ENCODE measurements around the gene CPSF4. TPM values are rescaled to one million over a fixed set of nuclear protein-coding genes. Genes with fewer than 3 reads are reported as not detected.

CPSF4 gene
- total RNA-seq, 1 donor from 2014 or later, result 92.3 TPM

- DNase-seq (ENCODE audit: low spot score), result no peak
- Mint-ChIP-seq H3K36me3 (ENCODE audit: low read depth) (peaks cover 46% of the 10 kb centered on the region), H3K4me1 (ENCODE audit: low read depth) (peaks cover 8% of the 10 kb centered on the region), H3K27me3 (ENCODE audit: insufficient read depth) (no peaks in the 10 kb centered on the region), H3K4me3 (no peak overlapping the region), H3K9me3 (no peaks in the 10 kb centered on the region), H3K27ac (peak overlapping the region; percentile 40)
- intact Hi-C loops (cut with micrococcal nuclease), result no loop called here
Observed at GRCh38 chr7:99398891-99399445, 39.8 kb upstream of the CPSF4 start.

GRCh38 chr7:99399597-99399996, 39.1 kb upstream of the CPSF4 start:
- H3K36me3 Mint-ChIP-seq (ENCODE audit: low read depth), result peaks cover 46% of the 10 kb centered on the region
- H3K27me3 Mint-ChIP-seq (ENCODE audit: insufficient read depth), result no peaks in the 10 kb centered on the region
- DNase-seq (ENCODE audit: low spot score), result no peak
- H3K27ac Mint-ChIP-seq, result peak overlapping the region; percentile 31
- no peak overlapping the region for H3K4me3 Mint-ChIP-seq
- no peaks in the 10 kb centered on the region for H3K9me3 Mint-ChIP-seq
- H3K4me1 Mint-ChIP-seq (ENCODE audit: low read depth), result peaks cover 11% of the 10 kb centered on the region
- intact Hi-C loops (cut with micrococcal nuclease), result no loop called here

GRCh38 chr7:99402854-99403253, 35.9 kb upstream of the CPSF4 start:
- no peaks in the 10 kb centered on the region for H3K27me3 Mint-ChIP-seq (ENCODE audit: insufficient read depth)
- H3K4me3 Mint-ChIP-seq, result no peak overlapping the region
- peaks cover 29% of the 10 kb centered on the region for H3K4me1 Mint-ChIP-seq (ENCODE audit: low read depth)
- intact Hi-C loops (cut with micrococcal nuclease), result no loop called here
- peaks cover 47% of the 10 kb centered on the region for H3K36me3 Mint-ChIP-seq (ENCODE audit: low read depth)
- DNase-seq (ENCODE audit: low spot score), result no peak
- no peak overlapping the region for H3K27ac Mint-ChIP-seq
- H3K9me3 Mint-ChIP-seq, result no peaks in the 10 kb centered on the region

- Mint-ChIP-seq H3K4me1 (ENCODE audit: low read depth) (peaks cover 30% of the 10 kb centered on the region), H3K27me3 (ENCODE audit: insufficient read depth) (no peaks in the 10 kb centered on the region), H3K9me3 (no peaks in the 10 kb centered on the region), H3K36me3 (ENCODE audit: low read depth) (peaks cover 40% of the 10 kb centered on the region), H3K27ac (no peak overlapping the region), H3K4me3 (no peak overlapping the region)
- intact Hi-C loops (cut with micrococcal nuclease), result no loop called here
- no peak for DNase-seq (ENCODE audit: low spot score)
Observed at GRCh38 chr7:99403764-99404163, 35.0 kb upstream of the CPSF4 start.

- intact Hi-C loops (cut with micrococcal nuclease), result no loop called here
- Mint-ChIP-seq H3K4me3 (no peak overlapping the region), H3K36me3 (ENCODE audit: low read depth) (peaks cover 38% of the 10 kb centered on the region), H3K27ac (peak overlapping the region; percentile 11), H3K9me3 (no peaks in the 10 kb centered on the region), H3K27me3 (ENCODE audit: insufficient read depth) (no peaks in the 10 kb centered on the region), H3K4me1 (ENCODE audit: low read depth) (peaks cover 32% of the 10 kb centered on the region)
- DNase-seq (ENCODE audit: low spot score), result no peak
Observed at GRCh38 chr7:99404235-99404976, 34.3 kb upstream of the CPSF4 start.

GRCh38 chr7:99404977-99405320, 33.8 kb upstream of the CPSF4 start:
- H3K4me1 Mint-ChIP-seq (ENCODE audit: low read depth), result peaks cover 37% of the 10 kb centered on the region
- peaks cover 37% of the 10 kb centered on the region for H3K36me3 Mint-ChIP-seq (ENCODE audit: low read depth)
- H3K27ac Mint-ChIP-seq, result no peak overlapping the region
- DNase-seq (ENCODE audit: low spot score), result no peak
- no peaks in the 10 kb centered on the region for H3K9me3 Mint-ChIP-seq
- H3K4me3 Mint-ChIP-seq, result no peak overlapping the region
- no peaks in the 10 kb centered on the region for H3K27me3 Mint-ChIP-seq (ENCODE audit: insufficient read depth)
- intact Hi-C loops (cut with micrococcal nuclease), result loop anchor here (5.0 kb wide), 1 partner anchor 1812 kb away; the partner anchor contains the start of genes PLOD3 and ZNHIT1

GRCh38 chr7:99406557-99406956, 32.2 kb upstream of the CPSF4 start:
- no peaks in the 10 kb centered on the region for H3K27me3 Mint-ChIP-seq (ENCODE audit: insufficient read depth)
- DNase-seq (ENCODE audit: low spot score), result no peak
- peaks cover 43% of the 10 kb centered on the region for H3K4me1 Mint-ChIP-seq (ENCODE audit: low read depth)
- H3K4me3 Mint-ChIP-seq, result peak overlapping the region; percentile 98
- no peaks in the 10 kb centered on the region for H3K9me3 Mint-ChIP-seq
- intact Hi-C loops (cut with micrococcal nuclease), result loop anchor here (5.0 kb wide), 1 partner anchor 1811 kb away; the partner anchor contains the start of genes PLOD3 and ZNHIT1
- peaks cover 39% of the 10 kb centered on the region for H3K36me3 Mint-ChIP-seq (ENCODE audit: low read depth)
- peak overlapping the region; percentile 48 for H3K27ac Mint-ChIP-seq

- peak overlapping the region; percentile 98 for H3K27ac Mint-ChIP-seq
- H3K4me1 Mint-ChIP-seq (ENCODE audit: low read depth), result peaks cover 43% of the 10 kb centered on the region
- no peaks in the 10 kb centered on the region for H3K27me3 Mint-ChIP-seq (ENCODE audit: insufficient read depth)
- no peaks in the 10 kb centered on the region for H3K9me3 Mint-ChIP-seq
- peaks cover 40% of the 10 kb centered on the region for H3K36me3 Mint-ChIP-seq (ENCODE audit: low read depth)
- peak; percentile 21 for DNase-seq (ENCODE audit: low spot score)
- peak overlapping the region; percentile 98 for H3K4me3 Mint-ChIP-seq
- intact Hi-C loops (cut with micrococcal nuclease), result loop anchor here (1.0 to 5.0 kb wide), 11 partner anchors 15 to 1809 kb away; partner anchors contain the start of genes ARPC1B, MEPCE, PLOD3 and PPP1R35
Observed at GRCh38 chr7:99407872-99408378, 30.8 kb upstream of the CPSF4 start.

GRCh38 chr7:99408379-99409191, 30.2 kb upstream of the CPSF4 start, which contains the start of the genes BUD31 and PDAP1:
Gene BUD31 (plus strand): TSS chr7:99408969. CDS start chr7:99411093, 2,124 bp downstream.
Gene PDAP1 (minus strand): TSS chr7:99408597. CDS start chr7:99408548, 49 bp downstream.
- peaks cover 39% of the 10 kb centered on the region for H3K36me3 Mint-ChIP-seq (ENCODE audit: low read depth)
- peak within 1 kb of the TSS; percentile 98 for H3K4me3 Mint-ChIP-seq
- DNase-seq (ENCODE audit: low spot score), result peak; percentile 92
- peaks cover 43% of the 10 kb centered on the region for H3K4me1 Mint-ChIP-seq (ENCODE audit: low read depth)
- H3K9me3 Mint-ChIP-seq, result no peaks in the 10 kb centered on the region
- intact Hi-C loops (cut with micrococcal nuclease), result loop anchor here (1.0 to 5.0 kb wide), 12 partner anchors 15 to 1809 kb away; partner anchors contain the start of genes ARPC1B, CPSF4, MEPCE and PLOD3
- no peaks in the 10 kb centered on the region for H3K27me3 Mint-ChIP-seq (ENCODE audit: insufficient read depth)
- H3K27ac Mint-ChIP-seq, result peak within 1 kb of the TSS; percentile 98

GRCh38 chr7:99409192-99409572, 29.6 kb upstream of the CPSF4 start:
- no peaks in the 10 kb centered on the region for H3K27me3 Mint-ChIP-seq (ENCODE audit: insufficient read depth)
- H3K27ac Mint-ChIP-seq, result peak overlapping the region; percentile 98
- intact Hi-C loops (cut with micrococcal nuclease), result loop anchor here (1.0 to 5.0 kb wide), 4 partner anchors 29 to 1808 kb away; partner anchors contain the start of genes CPSF4, MEPCE, PLOD3 and PTCD1
- no peaks in the 10 kb centered on the region for H3K9me3 Mint-ChIP-seq
- peaks cover 34% of the 10 kb centered on the region for H3K36me3 Mint-ChIP-seq (ENCODE audit: low read depth)
- peaks cover 40% of the 10 kb centered on the region for H3K4me1 Mint-ChIP-seq (ENCODE audit: low read depth)
- peak overlapping the region; percentile 98 for H3K4me3 Mint-ChIP-seq
- peak; percentile 6 for DNase-seq (ENCODE audit: low spot score)

- intact Hi-C loops (cut with micrococcal nuclease), result loop anchor here (1.0 to 5.0 kb wide), 4 partner anchors 28 to 1807 kb away; partner anchors contain the start of genes CPSF4, MEPCE, PLOD3 and PTCD1
- Mint-ChIP-seq H3K36me3 (ENCODE audit: low read depth) (peaks cover 36% of the 10 kb centered on the region), H3K27ac (peak overlapping the region; percentile 98), H3K9me3 (no peaks in the 10 kb centered on the region), H3K4me1 (ENCODE audit: low read depth) (peaks cover 38% of the 10 kb centered on the region), H3K27me3 (ENCODE audit: insufficient read depth) (no peaks in the 10 kb centered on the region), H3K4me3 (peak overlapping the region; percentile 98)
- no peak for DNase-seq (ENCODE audit: low spot score)
Observed at GRCh38 chr7:99409806-99410205, 28.9 kb upstream of the CPSF4 start.

GRCh38 chr7:99410635-99411034, 28.1 kb upstream of the CPSF4 start:
- DNase-seq (ENCODE audit: low spot score), result no peak
- H3K27ac Mint-ChIP-seq, result peak overlapping the region; percentile 47
- H3K4me1 Mint-ChIP-seq (ENCODE audit: low read depth), result peaks cover 38% of the 10 kb centered on the region
- peaks cover 41% of the 10 kb centered on the region for H3K36me3 Mint-ChIP-seq (ENCODE audit: low read depth)
- peak overlapping the region; percentile 98 for H3K4me3 Mint-ChIP-seq
- no peaks in the 10 kb centered on the region for H3K27me3 Mint-ChIP-seq (ENCODE audit: insufficient read depth)
- intact Hi-C loops (cut with micrococcal nuclease), result no loop called here
- H3K9me3 Mint-ChIP-seq, result no peaks in the 10 kb centered on the region

Data from activated T-helper 1 cell treated with anti-CD3 and anti-CD28 coated beads, Interleukin-12 subunit alpha, Interleukin-12 subunit beta, Interleukin-2, Interleukin-4 antibody, amounts not matched to agents 30 ng/mL and 10 ng/mL and 1 ng/mL, durations not matched to agents 14 hours and 24 hours and 36 hours (primary cell).